Measurements from ENCODE around the gene KLK14.

Gene KLK14

DNA sequence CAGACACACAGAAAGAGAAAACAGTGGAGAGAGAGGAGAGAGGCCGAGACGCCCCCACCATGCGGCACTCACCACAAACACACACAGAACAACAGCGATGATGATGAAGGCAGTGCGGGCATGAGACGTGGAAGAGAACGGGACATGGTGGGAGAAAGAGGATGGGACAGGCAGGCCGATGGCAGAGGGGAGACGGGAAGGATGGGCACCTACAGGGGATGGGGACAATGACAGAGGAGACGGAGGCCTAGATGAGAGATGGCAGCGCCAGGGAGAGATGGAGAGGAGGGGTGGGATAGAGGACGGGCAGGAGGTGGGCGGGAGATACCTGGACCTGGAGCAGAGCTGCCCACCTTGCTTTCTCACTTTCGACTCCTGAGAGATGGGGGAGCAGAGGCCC, 1.1 kb upstream of the KLK14 start:
- Mint-ChIP-seq H3K27ac (no peak overlapping the region), H3K9me3 (no peaks in the 10 kb centered on the region), H3K36me3 (ENCODE audit: low read depth) (peaks cover 2% of the 10 kb centered on the region), H3K27me3 (peaks cover 6% of the 10 kb centered on the region), H3K4me3 (no peak overlapping the region), H3K4me1 (no peaks in the 10 kb centered on the region)
- DNase-seq = no peak
- no peak for ATAC-seq

DNA sequence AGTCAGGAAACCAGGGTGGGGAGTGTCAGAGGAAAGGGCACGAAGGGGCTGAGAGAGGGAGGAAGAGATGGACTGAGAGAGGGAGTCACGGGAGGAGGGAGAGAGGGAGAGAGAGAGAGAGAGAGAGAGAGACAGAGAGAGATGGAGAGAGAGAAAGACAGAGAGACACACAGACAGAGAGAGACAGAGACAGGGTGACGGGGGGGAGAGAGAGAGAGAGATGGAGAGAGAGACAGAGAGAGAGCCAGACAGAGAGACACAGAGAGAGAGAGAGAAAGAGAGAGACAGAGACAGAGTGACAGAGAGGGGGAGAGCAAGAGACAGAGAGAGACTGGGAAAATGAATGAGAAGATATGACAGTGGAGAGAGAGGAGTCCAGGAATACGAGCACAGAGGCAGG, 494 bp upstream of the KLK14 start:
- no peak overlapping the region for H3K27ac Mint-ChIP-seq
- H3K4me3 Mint-ChIP-seq = no peak overlapping the region
- peaks cover 2% of the 10 kb centered on the region for H3K36me3 Mint-ChIP-seq (ENCODE audit: low read depth)
- no peak for DNase-seq
- no peaks in the 10 kb centered on the region for H3K9me3 Mint-ChIP-seq
- ATAC-seq = no peak
- peaks cover 6% of the 10 kb centered on the region for H3K27me3 Mint-ChIP-seq
- no peaks in the 10 kb centered on the region for H3K4me1 Mint-ChIP-seq

DNA sequence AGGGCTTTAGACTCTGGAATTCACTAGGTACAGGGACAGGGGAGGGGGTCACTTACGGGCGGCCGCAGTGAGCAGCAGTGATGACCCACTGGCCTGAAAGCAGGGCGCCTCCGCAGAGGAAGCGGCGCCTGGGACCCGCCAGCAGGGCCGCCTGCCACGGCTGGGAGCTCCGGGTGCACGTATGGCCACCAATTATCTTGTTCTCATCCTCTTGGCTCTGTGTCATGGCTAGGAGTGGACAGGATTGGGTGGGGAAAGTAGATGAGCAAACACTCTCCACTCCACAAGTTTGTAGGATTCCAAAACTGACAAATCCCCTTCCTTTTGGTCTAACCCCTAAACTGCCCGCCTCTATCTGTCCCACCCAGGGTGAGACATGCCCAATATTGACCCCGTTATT, 1.2 kb downstream of the KLK14 start:
- no peaks in the 10 kb centered on the region for H3K9me3 Mint-ChIP-seq
- no peak overlapping the region for H3K27ac Mint-ChIP-seq
- H3K4me1 Mint-ChIP-seq = no peaks in the 10 kb centered on the region
- no peak for ATAC-seq
- H3K27me3 Mint-ChIP-seq = peaks cover 6% of the 10 kb centered on the region
- DNase-seq = no peak
- no peaks in the 10 kb centered on the region for H3K36me3 Mint-ChIP-seq (ENCODE audit: low read depth)
- H3K4me3 Mint-ChIP-seq = no peak overlapping the region

DNA sequence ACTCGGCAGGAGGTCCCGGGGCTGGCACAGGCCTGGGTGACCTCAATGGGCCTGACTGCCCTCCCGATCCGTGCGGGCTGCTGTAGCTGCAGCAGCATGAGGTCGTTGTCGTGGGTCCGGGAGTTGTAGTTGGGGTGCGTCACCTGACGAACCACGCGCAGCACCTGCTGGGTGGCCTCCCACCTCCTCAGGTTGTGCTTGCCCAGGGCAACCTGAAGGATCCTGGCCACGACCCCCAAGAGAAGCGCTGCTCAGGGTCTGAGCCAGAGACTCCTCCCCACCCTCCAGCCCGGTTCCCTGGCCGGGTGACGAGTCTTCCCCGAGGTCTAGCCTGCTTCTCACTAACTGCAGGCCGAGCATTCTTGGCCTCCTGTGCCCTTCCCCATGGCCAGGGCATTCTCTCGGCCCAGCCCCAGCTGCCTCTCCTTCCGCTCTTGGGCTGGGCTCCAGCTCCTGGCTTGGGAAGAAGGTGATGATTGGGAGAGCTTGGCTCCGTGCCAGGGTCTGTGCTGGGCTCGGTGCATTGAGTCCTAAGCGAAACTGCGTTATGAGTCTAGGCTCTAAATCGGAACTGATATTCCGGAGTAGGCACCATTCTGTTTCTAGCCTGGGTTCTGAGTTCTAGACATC, 3.1 kb downstream of the KLK14 start:
- no peak overlapping the region for H3K4me3 Mint-ChIP-seq
- no peaks in the 10 kb centered on the region for H3K36me3 Mint-ChIP-seq (ENCODE audit: low read depth)
- no peak overlapping the region for H3K27ac Mint-ChIP-seq
- DNase-seq (no peak), ATAC-seq (no peak)
- H3K27me3 Mint-ChIP-seq = peaks cover 9% of the 10 kb centered on the region
- no peaks in the 10 kb centered on the region for H3K4me1 Mint-ChIP-seq
- H3K9me3 Mint-ChIP-seq = no peaks in the 10 kb centered on the region

DNA sequence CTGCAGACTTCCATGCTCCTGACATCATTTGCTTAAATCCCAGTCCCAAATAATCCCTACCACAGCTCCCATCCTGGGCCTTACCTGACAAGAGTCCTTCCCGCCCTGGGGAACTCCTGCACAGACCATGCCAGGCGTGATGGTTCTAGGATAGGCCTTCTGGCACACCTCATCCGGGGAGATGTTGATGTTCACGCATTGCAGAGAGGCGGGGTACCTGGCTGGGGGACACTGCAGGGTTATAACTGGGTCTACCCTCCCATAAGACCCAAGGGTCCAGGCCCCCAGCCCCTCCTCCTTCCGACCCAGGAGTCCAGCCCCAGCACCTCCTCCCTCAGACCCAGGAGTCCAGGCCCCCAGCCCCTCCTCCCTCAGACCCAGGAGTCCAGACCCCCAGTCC, 4.0 kb downstream of the KLK14 start:
- DNase-seq = no peak
- H3K4me3 Mint-ChIP-seq = no peak overlapping the region
- H3K27ac Mint-ChIP-seq = no peak overlapping the region
- no peaks in the 10 kb centered on the region for H3K36me3 Mint-ChIP-seq (ENCODE audit: low read depth)
- no peak for ATAC-seq
- peaks cover 15% of the 10 kb centered on the region for H3K27me3 Mint-ChIP-seq
- H3K9me3 Mint-ChIP-seq = peaks cover 7% of the 10 kb centered on the region
- no peaks in the 10 kb centered on the region for H3K4me1 Mint-ChIP-seq

DNA sequence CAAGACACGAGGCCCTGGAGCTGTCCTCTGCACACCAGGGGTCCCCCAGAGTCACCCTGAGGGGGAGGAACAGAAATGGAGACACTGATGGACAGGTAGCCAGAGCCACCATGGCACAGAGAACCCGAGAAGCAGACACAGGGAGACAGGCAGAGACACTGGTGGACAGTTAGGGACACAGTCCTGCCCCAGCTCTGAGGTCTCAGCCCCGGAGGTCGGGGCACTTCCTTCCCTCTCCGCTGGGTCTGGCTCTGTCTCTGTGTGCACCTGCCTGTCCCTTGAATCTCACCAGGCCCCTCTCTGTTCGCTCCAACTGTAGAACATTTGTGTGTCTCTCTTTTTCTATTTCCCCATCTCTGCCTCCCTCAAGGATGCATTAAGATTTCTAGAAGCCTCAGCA, 4.6 kb downstream of the KLK14 start:
- H3K27ac Mint-ChIP-seq = no peak overlapping the region
- DNase-seq (no peak), ATAC-seq (no peak)
- H3K9me3 Mint-ChIP-seq = peaks cover 14% of the 10 kb centered on the region
- H3K4me3 Mint-ChIP-seq = no peak overlapping the region
- peaks cover 15% of the 10 kb centered on the region for H3K27me3 Mint-ChIP-seq
- H3K36me3 Mint-ChIP-seq (ENCODE audit: low read depth) = no peaks in the 10 kb centered on the region
- no peaks in the 10 kb centered on the region for H3K4me1 Mint-ChIP-seq

DNA sequence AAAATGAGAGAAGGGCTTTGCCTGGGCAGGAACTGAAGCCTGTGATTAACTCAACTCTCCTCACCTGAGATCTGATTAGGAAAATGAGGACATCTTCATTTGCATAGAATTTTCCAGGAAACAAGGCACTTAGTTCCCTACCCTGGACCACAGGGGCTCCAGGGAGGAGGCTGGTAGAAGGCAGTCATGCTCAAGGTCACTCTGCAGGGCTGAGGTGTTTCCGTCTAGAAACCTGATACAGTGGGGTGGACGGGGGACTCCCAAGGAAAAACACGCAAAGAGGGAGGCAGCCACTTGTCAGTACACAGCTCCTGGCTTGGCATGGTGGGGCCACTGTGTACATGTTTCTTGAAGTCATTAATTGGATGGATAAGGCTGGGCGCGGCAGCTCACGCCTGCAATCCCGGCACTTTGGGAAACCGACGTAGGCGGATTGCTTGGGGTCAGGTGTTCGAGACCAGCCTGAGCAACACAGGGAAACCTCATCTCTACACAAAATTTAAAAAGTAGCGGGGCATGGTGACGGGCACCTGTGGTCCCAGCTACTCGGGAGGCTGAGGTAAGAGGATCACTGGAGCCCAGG, 6.0 kb downstream of the KLK14 start:
- H3K4me3 Mint-ChIP-seq = no peak overlapping the region
- DNase-seq (no peak), ATAC-seq (no peak)
- no peak overlapping the region for H3K27ac Mint-ChIP-seq
- H3K4me1 Mint-ChIP-seq = no peaks in the 10 kb centered on the region
- H3K36me3 Mint-ChIP-seq (ENCODE audit: low read depth) = no peaks in the 10 kb centered on the region
- H3K9me3 Mint-ChIP-seq = peaks cover 17% of the 10 kb centered on the region
- peaks cover 17% of the 10 kb centered on the region for H3K27me3 Mint-ChIP-seq

DNA sequence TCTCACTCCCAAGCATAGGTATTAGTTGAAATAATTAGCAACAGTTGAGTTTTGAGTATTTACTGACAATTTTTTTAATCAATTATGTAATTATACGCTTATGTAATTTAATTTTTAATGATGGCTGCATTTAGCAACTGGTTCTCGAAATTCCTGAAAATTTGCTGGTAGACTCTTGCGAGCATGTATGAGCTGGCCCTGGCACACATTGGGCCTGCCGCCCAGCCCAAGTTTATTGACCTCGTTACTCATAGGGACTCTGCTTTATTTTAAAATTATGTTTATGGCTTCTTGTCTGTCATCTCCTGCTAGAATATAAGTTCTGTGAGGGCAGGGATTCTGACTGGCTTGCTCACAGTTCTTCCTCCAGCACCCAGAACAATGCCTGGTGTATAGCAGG, 6.7 kb downstream of the KLK14 start:
- peaks cover 17% of the 10 kb centered on the region for H3K27me3 Mint-ChIP-seq
- ATAC-seq (no peak), DNase-seq (no peak)
- no peaks in the 10 kb centered on the region for H3K36me3 Mint-ChIP-seq (ENCODE audit: low read depth)
- no peaks in the 10 kb centered on the region for H3K4me1 Mint-ChIP-seq
- H3K9me3 Mint-ChIP-seq = peaks cover 17% of the 10 kb centered on the region
- no peak overlapping the region for H3K4me3 Mint-ChIP-seq
- no peak overlapping the region for H3K27ac Mint-ChIP-seq

DNA sequence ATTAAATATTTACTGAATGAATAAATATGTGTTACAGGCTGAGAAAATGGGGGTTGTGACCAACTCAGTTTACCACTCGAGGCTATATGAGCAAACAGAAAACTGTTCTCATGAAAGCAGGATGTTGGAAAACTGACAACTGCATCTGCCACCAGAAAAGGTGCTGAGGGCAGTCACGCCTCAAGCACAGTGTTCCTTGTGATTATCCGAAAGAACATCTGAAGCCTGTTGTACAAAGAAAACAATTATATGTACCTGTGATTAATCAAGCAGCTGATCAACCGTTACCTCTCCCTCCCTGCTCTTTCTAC, 11.6 kb downstream of the KLK14 start:
- Mint-ChIP-seq H3K4me1 (no peaks in the 10 kb centered on the region), H3K27me3 (peaks cover 35% of the 10 kb centered on the region), H3K4me3 (no peak overlapping the region), H3K36me3 (ENCODE audit: low read depth) (no peaks in the 10 kb centered on the region), H3K9me3 (peaks cover 17% of the 10 kb centered on the region), H3K27ac (no peak overlapping the region)
- ATAC-seq = no peak
- DNase-seq = no peak

DNA sequence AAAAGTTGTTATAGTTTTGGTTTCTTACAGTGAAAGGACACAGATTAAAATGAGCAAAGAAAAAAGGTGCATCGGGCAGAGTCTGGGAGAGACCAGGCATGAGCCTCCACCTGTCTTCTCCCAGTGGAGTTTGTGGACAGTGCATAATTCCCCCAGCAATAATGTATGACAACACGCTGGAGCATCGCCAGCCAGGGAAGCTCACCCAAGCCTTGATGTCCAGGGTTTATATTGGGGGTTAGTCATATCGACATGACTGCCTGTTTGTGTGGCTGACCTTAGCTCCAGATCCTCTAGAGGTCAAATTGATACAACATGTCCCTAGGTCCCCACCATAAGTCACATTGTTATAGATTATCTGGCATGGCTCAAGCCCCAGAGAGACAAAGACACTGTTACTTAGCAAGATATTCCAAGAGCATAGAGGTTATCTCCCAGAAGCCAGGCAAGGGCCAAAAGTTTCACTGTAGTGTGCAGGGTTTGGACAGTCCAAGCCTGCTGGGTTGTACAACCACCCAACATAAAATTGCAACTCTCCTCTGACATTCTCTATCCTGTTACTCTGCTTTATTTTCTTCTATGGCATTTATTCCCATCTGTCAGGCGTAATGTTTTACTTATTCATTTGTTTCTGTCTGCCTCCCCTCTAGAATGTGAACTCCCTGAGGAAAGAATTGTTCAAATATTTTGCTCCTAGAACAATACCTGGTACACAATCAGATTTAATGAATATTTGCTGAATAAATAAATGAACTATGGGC, 12.2 kb downstream of the KLK14 start:
- Mint-ChIP-seq H3K9me3 (peaks cover 17% of the 10 kb centered on the region), H3K27ac (no peak overlapping the region), H3K4me3 (no peak overlapping the region), H3K27me3 (peaks cover 39% of the 10 kb centered on the region), H3K36me3 (ENCODE audit: low read depth) (no peaks in the 10 kb centered on the region), H3K4me1 (no peaks in the 10 kb centered on the region)
- ATAC-seq (no peak), DNase-seq (no peak)

DNA sequence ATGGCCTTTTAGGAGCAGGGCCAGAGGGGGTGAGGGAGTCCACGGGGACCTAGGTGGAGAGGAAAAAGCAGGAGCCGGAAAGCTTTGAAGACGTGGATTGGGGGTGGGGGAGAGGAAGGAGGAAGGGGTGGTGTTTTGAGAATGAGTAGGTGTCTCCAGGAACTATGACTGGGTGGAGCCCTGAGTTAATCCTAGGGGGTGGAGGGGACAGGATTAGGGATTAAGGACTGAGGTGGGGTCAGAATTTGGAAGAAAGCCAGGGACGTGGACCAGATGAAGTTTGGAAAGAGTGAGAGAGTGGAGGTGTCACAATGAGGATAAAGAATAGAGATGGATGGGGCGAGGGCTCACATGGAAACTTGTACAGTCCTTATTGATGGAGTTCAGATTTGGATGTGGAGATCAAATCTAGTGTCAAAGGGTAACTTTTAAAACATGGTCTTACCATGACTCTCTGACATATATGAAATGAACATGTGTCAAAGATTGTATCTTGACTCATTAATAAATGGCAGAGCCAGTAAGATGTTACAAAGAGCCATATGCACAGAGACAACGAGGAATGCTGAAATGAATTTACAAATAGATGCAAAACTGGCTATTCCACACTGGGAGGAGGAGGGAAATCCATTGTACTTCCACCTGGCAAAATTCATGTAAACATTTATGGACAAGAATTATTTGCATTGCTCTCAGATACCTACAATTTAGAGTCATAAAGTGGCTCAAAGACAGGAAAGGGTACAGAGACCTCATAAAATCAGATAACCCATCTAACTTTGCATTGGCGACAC, 16.1 kb downstream of the KLK14 start:
- ATAC-seq = no peak
- no peak for DNase-seq
- Mint-ChIP-seq H3K27me3 (peaks cover 39% of the 10 kb centered on the region), H3K4me3 (no peak overlapping the region), H3K4me1 (peaks cover 2% of the 10 kb centered on the region), H3K36me3 (ENCODE audit: low read depth) (no peaks in the 10 kb centered on the region), H3K9me3 (peaks cover under 1% of the 10 kb centered on the region), H3K27ac (no peak overlapping the region)

DNA sequence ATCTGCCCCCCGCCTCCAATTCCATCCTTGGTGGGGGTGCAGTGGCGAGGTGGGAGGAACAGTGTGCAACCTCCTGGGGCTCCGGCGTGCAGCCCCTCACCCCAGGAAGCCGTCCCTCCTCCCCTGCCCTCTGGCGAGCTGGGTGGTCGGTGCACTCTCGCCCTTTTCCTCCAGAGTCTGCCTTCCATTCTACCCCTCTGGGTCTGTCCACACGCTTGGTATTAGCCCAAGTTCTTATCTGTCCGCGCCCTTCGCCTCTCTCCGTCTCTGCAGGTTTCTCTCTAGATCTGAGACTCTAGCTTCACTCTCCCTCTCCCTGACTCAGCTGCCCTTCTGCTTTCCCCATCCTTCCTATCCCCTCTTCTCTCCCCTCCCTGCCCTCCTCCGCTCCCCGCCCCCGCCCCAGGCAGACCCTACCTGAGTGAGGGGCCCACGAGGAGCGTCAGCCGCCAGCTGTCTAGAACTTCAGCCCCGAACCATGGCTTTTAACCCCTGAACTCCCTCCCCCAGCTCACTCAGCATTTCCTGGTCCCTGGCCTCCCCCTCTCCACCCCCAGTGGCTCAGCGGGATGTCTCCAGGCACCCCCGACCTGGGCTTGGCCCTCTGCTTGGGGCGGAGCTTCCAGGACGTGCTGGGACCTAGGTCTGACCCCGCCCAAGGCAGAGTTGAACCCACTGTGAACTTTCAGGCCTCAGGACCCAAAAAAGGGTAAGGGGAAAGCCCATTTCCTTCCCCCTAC, 17.3 kb downstream of the KLK14 start:
- Mint-ChIP-seq H3K36me3 (ENCODE audit: low read depth) (no peaks in the 10 kb centered on the region), H3K4me1 (peaks cover 2% of the 10 kb centered on the region), H3K27ac (no peak overlapping the region), H3K4me3 (peak overlapping the region; percentile 19), H3K9me3 (peaks cover 6% of the 10 kb centered on the region), H3K27me3 (peaks cover 43% of the 10 kb centered on the region)
- DNase-seq (no peak), ATAC-seq (no peak)

DNA sequence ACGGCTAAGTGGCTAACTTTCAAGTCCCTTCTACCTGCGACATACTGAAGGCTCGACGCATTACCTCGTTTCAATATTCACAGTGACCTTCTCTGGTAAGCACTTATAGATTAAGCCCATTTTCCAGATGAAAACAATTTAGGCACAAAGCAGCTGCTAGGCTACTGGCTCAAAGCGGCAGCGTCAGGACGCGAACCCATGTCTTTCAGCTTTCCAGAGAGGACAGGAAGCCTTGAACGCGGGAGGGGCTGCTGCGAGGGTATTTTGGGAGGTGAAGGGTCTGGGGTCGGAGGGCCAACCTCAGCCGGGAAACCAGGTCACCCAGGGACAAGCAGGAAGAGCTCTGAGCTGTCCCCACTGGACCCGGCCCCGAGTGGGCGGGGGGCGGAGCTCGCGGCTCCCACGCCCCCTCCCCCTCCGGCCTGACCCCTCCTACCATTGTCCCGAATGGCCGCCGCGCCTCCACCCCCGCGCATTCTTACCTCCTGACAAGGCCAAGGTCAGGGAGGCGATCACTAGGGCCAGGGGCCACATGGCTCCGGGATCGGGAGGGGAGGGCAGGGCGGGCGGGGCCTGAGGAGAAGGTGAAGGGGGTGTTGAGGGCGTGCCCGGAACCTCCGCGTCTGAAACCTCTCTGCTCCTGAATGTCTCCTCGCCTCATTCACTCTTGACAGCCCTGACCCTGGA, 18.0 kb downstream of the KLK14 start, which contains the start of gene KLK13:
KLK13 (minus strand) TSS at position 559 of the 687 bp plus-strand sequence; CDS start at position 534, 25 bp downstream.
- H3K27ac Mint-ChIP-seq = no peak within 1 kb of the TSS
- H3K36me3 Mint-ChIP-seq (ENCODE audit: low read depth) = no peaks in the 10 kb centered on the region
- H3K4me1 Mint-ChIP-seq = peaks cover 2% of the 10 kb centered on the region
- H3K9me3 Mint-ChIP-seq = peaks cover 6% of the 10 kb centered on the region
- peaks cover 42% of the 10 kb centered on the region for H3K27me3 Mint-ChIP-seq
- no peak for ATAC-seq
- H3K4me3 Mint-ChIP-seq = peak within 1 kb of the TSS; percentile 19
- no peak for DNase-seq

DNA sequence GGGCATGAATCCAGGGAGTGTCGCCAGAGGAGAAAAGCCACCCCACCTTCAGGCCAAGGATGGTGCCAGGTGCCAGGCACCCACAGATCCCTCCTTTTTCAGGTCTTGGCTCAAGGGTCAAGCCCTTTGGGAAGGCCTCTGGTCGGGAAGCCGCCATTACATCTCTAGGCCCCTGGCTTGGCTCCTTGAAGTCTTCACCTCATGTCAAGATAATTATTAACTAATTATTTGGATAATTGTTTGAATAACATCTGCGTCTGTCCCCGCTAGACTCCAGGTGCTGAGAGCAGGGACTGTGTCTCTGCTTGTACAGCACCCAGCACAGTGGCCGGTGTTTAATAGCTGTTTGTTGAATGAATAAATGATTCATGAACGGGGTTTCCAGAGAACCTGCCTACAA, 19.0 kb downstream of the KLK14 start:
- H3K9me3 Mint-ChIP-seq = peaks cover 6% of the 10 kb centered on the region
- peaks cover 2% of the 10 kb centered on the region for H3K4me1 Mint-ChIP-seq
- no peak overlapping the region for H3K4me3 Mint-ChIP-seq
- H3K36me3 Mint-ChIP-seq (ENCODE audit: low read depth) = no peaks in the 10 kb centered on the region
- peaks cover 42% of the 10 kb centered on the region for H3K27me3 Mint-ChIP-seq
- DNase-seq (no peak), ATAC-seq (no peak)
- no peak overlapping the region for H3K27ac Mint-ChIP-seq

Data from activated naive CD8-positive, alpha-beta T cell treated with anti-CD3 and anti-CD28 coated beads, Interleukin-2, amount 50 U/mL, for 24 hours (primary cell).